K562 (cell line): Measurements from ENCODE around the gene ARF1. TPM values are rescaled to one million over a fixed set of nuclear protein-coding genes. Genes with fewer than 3 reads are reported as not detected.

Experiments used
- ARID2 ChIP-seq: fragments of 450-650 bp; IDR thresholded peaks from 2 replicates; pipeline ENCODE4 v1.6.1; 2017; ENCODE audit warnings: antibody characterized with exemption, mild to moderate bottlenecking
- CBFA2T3 ChIP-seq: fragments of 450-650 bp; IDR thresholded peaks from 2 replicates; pipeline ENCODE4 v1.6.1; 2017
- CSDE1 ChIP-seq, 2 experiments: fragments of 450-650 bp; IDR thresholded peaks; 2 replicates each; pipeline ENCODE4 v1.6.1; 2016; ENCODE audit warnings: mild to moderate bottlenecking in 1 of 2
- DMBX1 ChIP-seq: fragments of 250-450 bp; sonication (Bioruptor Pico); IDR thresholded peaks from 2 replicates; pipeline ENCODE4 v1.8.0; 2022; ENCODE audit warnings: inconsistent platforms, mild to moderate bottlenecking, moderate library complexity, borderline replicate concordance
- ERF ChIP-seq: fragments of 450-650 bp; formaldehyde crosslinking; IDR thresholded peaks from 2 replicates; pipeline ENCODE4 v1.4.0; 2020; ENCODE audit warnings: mild to moderate bottlenecking, mixed read lengths
- GTF2E2 ChIP-seq: fragments of 200-800 bp; sonication (Bioruptor generic); IDR thresholded peaks from 2 replicates; pipeline ENCODE4 v1.6.1; 2016; ENCODE audit warnings: missing genetic modification characterization, missing compliant biosample characterization
- HIVEP1 ChIP-seq: fragments of 250-450 bp; sonication (Bioruptor Pico); IDR thresholded peaks from 2 replicates; pipeline ENCODE4 v1.4.0; 2020; ENCODE audit warnings: mild to moderate bottlenecking
- LEF1 ChIP-seq: fragments of 450-650 bp; IDR thresholded peaks from 2 replicates; pipeline ENCODE4 v1.6.1; 2016; ENCODE audit warnings: mild to moderate bottlenecking
- PHF20 ChIP-seq: fragments of 450-650 bp; IDR thresholded peaks from 2 replicates; pipeline ENCODE4 v1.6.1; 2018; ENCODE audit not compliant: partially characterized antibody
- PYGO2 ChIP-seq: fragments of 450-650 bp; IDR thresholded peaks from 2 replicates; pipeline ENCODE4 v1.6.1; 2016; ENCODE audit warnings: mild to moderate bottlenecking, missing genetic modification characterization, moderate library complexity, missing compliant biosample characterization
- SIRT6 ChIP-seq: IDR thresholded peaks from one replicate; pipeline ENCODE4 v1.6.1; 2012; ENCODE audit warnings: low read depth, mild to moderate bottlenecking, control low read depth, inconsistent platforms, low read length, moderate library complexity
- TAF1 ChIP-seq: IDR thresholded peaks from 2 replicates; pipeline ENCODE4 v1.6.1; 2011; ENCODE audit warnings: mild to moderate bottlenecking, low read length, moderate library complexity; ENCODE audit not compliant: insufficient read depth, control insufficient read depth, severe bottlenecking; ENCODE audit errors: extremely low read depth
- ZNF121 ChIP-seq: sonication (generic); formaldehyde crosslinking; conservative IDR thresholded peaks from 2 replicates; pipeline ENCODE4 v1.8.0; 2022; ENCODE audit warnings: missing genetic modification reagents
- ZNF133 ChIP-seq: fragments of 250-450 bp; sonication (Bioruptor Pico); IDR thresholded peaks from 2 replicates; pipeline ENCODE4 v1.4.0; 2020; ENCODE audit warnings: mild to moderate bottlenecking
- polyA plus RNA-seq, 8 experiments: library from polyadenylated mRNA; depleted of rRNA in 4 of 8; stranded (reverse) in 5 of 8; unstranded in 3 of 8; fragments of >200 nt; fragmentation: Nextera tagmentation in 2 of 8; fragmentation: Illumina TruSeq in 1 of 8; extraction: Ambion mirVana in 2 of 8; extraction: Trizol in 1 of 8; gene quantifications; 2 replicates each; pipeline versions ENCODE4 v1.2.1 to v1.2.3, GENCODE V29; 2011 to 2014; ENCODE audit warnings: inconsistent platforms in 1 of 8, missing spikeins in 1 of 8
- total RNA-seq, 7 experiments: library from RNA; depleted of rRNA in 6 of 7; stranded (reverse); fragments of >200 nt in 6 of 7; fragmentation: Illumina TruSeq in 2 of 7; extraction: Trizol in 2 of 7; gene quantifications; 2 replicates each; pipeline versions ENCODE4 v1.2.1 to v1.2.3, GENCODE V29; 2011 to 2021; ENCODE audit warnings: low replicate concordance in 1 of 7
- TF ChIP-seq, protein P1 (sequence below): fragments of 250-450 bp; sonication (Bioruptor Pico); IDR thresholded peaks from 2 replicates; pipeline ENCODE4 v1.4.0; 2020; ENCODE audit warnings: mild to moderate bottlenecking, moderate library complexity
- TF ChIP-seq, protein P2 (sequence below), 2 experiments: fragments of 450-650 bp; IDR thresholded peaks; 2 replicates each; pipeline ENCODE4 v1.6.1; 2018; ENCODE audit warnings: mild to moderate bottlenecking in 2 of 2, low read depth in 1 of 2; ENCODE audit not compliant: partially characterized antibody in 2 of 2
- TF ChIP-seq, protein P3 (sequence below), 2 experiments: fragments of 450-650 bp in 1 of 2; sonication (generic) in 1 of 2; formaldehyde crosslinking in 1 of 2; IDR thresholded peaks in 1 of 2; conservative IDR thresholded peaks in 1 of 2; 2 replicates each; pipeline versions ENCODE4 v1.6.1 to v1.8.1; 2016 to 2023; ENCODE audit warnings: mild to moderate bottlenecking in 2 of 2, moderate library complexity in 2 of 2, inconsistent platforms in 1 of 2, missing genetic modification reagents in 1 of 2
- TF ChIP-seq, protein P4 (sequence below): fragments of 450-650 bp; IDR thresholded peaks from 2 replicates; pipeline ENCODE4 v1.7.0; 2016; ENCODE audit warnings: borderline replicate concordance

ARF1 gene
- total and polyA plus RNA-seq, 9 of the 15 experiments (the other 6 are each of a cell fraction or from before 2014, with no cell fraction given) = 69.8 to 593 (median 325) TPM

DNA sequence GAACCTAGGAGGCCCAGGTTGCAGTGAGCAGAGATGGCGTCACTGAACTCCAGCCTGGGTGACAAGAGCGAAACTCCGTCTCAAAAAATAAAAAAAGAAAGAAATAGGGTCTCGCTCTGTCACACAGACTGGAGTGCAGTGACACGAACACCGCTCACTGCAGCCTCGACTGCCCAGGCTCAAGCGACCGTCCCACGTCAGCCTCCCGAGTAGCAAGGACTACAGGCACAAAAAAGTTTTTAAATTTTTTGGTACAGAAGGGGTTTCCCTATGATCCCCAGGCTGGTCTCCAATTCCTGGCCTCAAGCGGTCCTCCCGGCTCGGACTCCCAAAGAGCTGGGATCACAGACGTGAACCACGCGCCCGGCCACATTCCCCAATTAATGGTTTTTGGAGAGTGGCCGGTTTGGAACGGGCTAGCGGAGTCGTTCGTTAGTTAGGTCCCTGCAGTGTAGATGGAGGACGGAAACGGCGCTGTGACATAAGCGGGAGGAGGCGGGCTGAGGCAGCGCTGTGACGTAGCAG lies 57.0 kb downstream of the ARF1 start (continued):
- TF ChIP-seq, protein P1, sequence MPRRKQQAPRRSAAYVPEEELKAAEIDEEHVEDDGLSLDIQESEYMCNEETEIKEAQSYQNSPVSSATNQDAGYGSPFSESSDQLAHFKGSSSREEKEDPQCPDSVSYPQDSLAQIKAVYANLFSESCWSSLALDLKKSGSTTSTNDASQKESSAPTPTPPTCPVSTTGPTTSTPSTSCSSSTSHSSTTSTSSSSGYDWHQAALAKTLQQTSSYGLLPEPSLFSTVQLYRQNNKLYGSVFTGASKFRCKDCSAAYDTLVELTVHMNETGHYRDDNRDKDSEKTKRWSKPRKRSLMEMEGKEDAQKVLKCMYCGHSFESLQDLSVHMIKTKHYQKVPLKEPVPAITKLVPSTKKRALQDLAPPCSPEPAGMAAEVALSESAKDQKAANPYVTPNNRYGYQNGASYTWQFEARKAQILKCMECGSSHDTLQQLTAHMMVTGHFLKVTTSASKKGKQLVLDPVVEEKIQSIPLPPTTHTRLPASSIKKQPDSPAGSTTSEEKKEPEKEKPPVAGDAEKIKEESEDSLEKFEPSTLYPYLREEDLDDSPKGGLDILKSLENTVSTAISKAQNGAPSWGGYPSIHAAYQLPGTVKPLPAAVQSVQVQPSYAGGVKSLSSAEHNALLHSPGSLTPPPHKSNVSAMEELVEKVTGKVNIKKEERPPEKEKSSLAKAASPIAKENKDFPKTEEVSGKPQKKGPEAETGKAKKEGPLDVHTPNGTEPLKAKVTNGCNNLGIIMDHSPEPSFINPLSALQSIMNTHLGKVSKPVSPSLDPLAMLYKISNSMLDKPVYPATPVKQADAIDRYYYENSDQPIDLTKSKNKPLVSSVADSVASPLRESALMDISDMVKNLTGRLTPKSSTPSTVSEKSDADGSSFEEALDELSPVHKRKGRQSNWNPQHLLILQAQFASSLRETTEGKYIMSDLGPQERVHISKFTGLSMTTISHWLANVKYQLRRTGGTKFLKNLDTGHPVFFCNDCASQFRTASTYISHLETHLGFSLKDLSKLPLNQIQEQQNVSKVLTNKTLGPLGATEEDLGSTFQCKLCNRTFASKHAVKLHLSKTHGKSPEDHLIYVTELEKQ (CRISPR knock-in tag) = no peak
- TF ChIP-seq CSDE1 (IDR thresholded peaks at IDR 0.05) (0 out of 4 replicates have a peak, but pooled peaks of 1 of the 2 experiments have one; percentile 17), PHF20 (no peak), CBFA2T3 (no peak), DMBX1 (peak; percentile 45; the same call in 1 of the 2 replicates), TAF1 (peak; percentile 55), ZNF133 (0 out of 2 replicates have a peak, but pooled peaks have one; percentile 40), ZNF121 (no peak), ARID2 (no peak), ERF (peak; percentile 75; the same call in 1 of the 2 replicates), GTF2E2 (tag) (no peak), HIVEP1 (CRISPR knock-in tag) (0 out of 2 replicates have a peak, but pooled peaks have one; percentile 48), PYGO2 (tag) (peak; percentile 62; the same call in 1 of the 2 replicates), SIRT6 (no peak), LEF1 (0 out of 2 replicates have a peak, but pooled peaks have one; percentile 23)
- TF ChIP-seq, protein P2, sequence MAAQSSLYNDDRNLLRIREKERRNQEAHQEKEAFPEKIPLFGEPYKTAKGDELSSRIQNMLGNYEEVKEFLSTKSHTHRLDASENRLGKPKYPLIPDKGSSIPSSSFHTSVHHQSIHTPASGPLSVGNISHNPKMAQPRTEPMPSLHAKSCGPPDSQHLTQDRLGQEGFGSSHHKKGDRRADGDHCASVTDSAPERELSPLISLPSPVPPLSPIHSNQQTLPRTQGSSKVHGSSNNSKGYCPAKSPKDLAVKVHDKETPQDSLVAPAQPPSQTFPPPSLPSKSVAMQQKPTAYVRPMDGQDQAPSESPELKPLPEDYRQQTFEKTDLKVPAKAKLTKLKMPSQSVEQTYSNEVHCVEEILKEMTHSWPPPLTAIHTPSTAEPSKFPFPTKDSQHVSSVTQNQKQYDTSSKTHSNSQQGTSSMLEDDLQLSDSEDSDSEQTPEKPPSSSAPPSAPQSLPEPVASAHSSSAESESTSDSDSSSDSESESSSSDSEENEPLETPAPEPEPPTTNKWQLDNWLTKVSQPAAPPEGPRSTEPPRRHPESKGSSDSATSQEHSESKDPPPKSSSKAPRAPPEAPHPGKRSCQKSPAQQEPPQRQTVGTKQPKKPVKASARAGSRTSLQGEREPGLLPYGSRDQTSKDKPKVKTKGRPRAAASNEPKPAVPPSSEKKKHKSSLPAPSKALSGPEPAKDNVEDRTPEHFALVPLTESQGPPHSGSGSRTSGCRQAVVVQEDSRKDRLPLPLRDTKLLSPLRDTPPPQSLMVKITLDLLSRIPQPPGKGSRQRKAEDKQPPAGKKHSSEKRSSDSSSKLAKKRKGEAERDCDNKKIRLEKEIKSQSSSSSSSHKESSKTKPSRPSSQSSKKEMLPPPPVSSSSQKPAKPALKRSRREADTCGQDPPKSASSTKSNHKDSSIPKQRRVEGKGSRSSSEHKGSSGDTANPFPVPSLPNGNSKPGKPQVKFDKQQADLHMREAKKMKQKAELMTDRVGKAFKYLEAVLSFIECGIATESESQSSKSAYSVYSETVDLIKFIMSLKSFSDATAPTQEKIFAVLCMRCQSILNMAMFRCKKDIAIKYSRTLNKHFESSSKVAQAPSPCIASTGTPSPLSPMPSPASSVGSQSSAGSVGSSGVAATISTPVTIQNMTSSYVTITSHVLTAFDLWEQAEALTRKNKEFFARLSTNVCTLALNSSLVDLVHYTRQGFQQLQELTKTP (IDR thresholded peaks at IDR 0.05; ENCODE audit: low read depth in 1 of 2, partially characterized antibody in 2 of 2) = peak in 1 of 2 experiments; percentile 57
- TF ChIP-seq, protein P3, sequence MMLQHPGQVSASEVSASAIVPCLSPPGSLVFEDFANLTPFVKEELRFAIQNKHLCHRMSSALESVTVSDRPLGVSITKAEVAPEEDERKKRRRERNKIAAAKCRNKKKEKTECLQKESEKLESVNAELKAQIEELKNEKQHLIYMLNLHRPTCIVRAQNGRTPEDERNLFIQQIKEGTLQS (IDR thresholded peaks at IDR 0.05) = no peak
- TF ChIP-seq, protein P3 (CRISPR knock-in tag; conservative IDR thresholded peaks at IDR 0.05) = peak; percentile 31; the same call in 1 of the 2 replicates
- TF ChIP-seq, protein P4, sequence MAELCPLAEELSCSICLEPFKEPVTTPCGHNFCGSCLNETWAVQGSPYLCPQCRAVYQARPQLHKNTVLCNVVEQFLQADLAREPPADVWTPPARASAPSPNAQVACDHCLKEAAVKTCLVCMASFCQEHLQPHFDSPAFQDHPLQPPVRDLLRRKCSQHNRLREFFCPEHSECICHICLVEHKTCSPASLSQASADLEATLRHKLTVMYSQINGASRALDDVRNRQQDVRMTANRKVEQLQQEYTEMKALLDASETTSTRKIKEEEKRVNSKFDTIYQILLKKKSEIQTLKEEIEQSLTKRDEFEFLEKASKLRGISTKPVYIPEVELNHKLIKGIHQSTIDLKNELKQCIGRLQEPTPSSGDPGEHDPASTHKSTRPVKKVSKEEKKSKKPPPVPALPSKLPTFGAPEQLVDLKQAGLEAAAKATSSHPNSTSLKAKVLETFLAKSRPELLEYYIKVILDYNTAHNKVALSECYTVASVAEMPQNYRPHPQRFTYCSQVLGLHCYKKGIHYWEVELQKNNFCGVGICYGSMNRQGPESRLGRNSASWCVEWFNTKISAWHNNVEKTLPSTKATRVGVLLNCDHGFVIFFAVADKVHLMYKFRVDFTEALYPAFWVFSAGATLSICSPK = no peak
